GM10266 (cell line): ENCODE measurements around the gene C3orf20.

ENCODE experiments used
- DNase-seq: peaks from one replicate; pipeline ENCODE4 v3.0.0; 2012; ENCODE audit errors: extremely low spot score
- CTCF ChIP-seq: IDR thresholded peaks from 2 replicates; pipeline ENCODE4 v1.5.1; 2012; ENCODE audit warnings: mild to moderate bottlenecking, low read depth; ENCODE audit not compliant: control insufficient read depth, insufficient read depth; ENCODE audit errors: missing control alignments

Gene C3orf20

GRCh38 chr3:14793126-14793857 lies 118.4 kb downstream of the C3orf20 start:
- TF ChIP-seq CTCF = no peak
- no peak for DNase-seq

DNA sequence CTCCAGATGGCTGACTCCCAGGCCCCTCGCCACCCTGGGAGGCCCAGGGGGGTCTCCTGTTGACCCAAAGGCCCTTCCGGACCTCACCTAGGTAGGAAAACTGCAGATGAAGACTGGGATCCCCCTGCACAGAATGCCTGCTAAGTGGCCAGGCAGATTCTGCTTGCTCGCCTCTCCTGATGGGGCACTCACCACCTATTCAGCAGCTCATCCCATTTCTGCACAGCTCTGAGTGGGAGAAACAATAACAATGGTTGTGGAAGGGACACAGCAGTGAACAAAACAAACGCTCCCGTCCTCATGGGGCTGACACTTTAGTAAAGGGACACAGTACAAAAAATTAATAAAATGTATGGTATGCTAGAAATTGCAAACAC lies 118.9 kb downstream of the C3orf20 start:
- DNase-seq = no peak
- TF ChIP-seq CTCF = no peak

DNA sequence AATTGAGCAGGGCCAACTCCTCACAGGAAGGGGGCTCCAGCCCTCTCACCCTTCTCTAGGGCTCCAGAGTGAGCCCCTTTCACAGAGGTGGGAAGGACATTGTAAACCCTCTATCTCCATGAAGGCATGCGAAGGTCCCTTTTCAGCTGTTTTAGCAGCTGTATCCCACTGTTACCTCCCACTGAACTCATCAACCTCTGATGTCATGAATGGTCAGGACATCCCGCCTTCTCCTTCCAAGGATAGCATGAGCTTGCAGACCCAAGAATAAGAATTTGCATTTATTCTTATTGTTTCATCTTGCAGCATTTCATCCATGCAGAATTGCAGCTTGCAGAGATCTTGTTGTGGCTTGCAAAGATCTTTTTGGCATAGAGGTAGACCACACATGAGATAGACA lies 119.5 kb downstream of the C3orf20 start:
- DNase-seq = no peak
- no peak for TF ChIP-seq CTCF

GRCh38 chr3:14795996-14796395 lies 121.1 kb downstream of the C3orf20 start:
- DNase-seq = no peak
- no peak for TF ChIP-seq CTCF

DNA sequence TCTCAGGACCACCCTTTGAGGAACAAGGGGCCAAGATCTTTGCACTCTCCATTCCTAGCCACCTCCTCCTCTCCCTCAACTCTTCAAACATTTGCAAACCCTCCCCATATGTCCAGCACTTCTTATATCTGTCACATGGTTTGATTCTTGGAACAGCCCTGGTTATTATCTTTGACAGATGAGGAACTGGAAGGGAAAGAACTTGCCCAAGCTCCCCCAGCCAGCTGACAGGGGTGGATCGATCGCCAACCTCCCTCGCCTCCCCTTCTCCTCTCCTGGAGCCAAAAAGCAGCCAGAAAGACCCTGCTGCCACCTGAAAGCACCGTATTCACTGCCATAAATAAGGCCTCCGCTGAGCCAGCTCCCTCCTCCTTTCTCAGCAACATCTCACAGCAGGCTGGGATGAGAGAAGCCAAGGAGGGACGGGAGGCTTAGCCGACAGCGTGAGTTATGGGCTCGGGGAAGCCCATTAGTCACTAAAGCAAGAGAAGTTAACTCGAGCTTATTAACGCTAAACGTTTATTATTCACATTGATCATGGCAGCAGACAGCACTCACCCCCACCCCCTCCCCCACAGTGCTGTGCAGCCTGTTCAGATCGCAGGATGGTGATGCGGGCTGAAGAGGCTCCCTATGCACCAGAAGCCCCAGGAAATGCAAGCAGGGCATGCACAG lies 121.6 kb downstream of the C3orf20 start:
- TF ChIP-seq CTCF = no peak
- DNase-seq = no peak

- TF ChIP-seq CTCF = no peak
- DNase-seq = no peak
Observed at GRCh38 chr3:14797731-14798130, 122.8 kb downstream of the C3orf20 start.

DNA sequence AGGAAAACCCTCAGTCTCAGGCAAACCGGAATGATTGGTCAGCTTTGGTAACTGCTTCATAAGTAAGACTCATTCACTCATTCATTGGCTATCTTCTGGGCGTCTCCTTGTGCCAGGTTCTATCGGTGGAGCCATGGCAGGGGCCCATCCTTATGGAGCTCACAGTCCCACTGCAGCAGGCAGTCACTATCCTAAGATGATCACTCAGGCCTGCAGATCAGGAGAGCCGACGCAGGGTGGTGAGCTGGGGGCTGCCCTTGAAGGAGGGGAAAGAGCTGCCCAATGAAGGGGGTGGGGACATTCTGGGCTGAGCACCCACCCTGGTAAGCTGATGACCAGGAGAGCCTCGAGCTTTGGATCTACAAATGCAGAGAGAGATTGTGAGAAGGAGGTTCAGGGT lies 123.3 kb downstream of the C3orf20 start:
- DNase-seq = no peak
- TF ChIP-seq CTCF = no peak
